ENCODE data around the gene CEP57. TPM values are rescaled to one million over a fixed set of nuclear protein-coding genes. Genes with fewer than 3 reads are reported as not detected.

The CEP57 gene
- total RNA-seq, 1 experiment from 2014 or later: 58.0 TPM

- H3K23me2 ChIP-seq (ENCODE audit: insufficient read length, low read depth, low read length, poor library complexity, severe bottlenecking): no peaks in the 10 kb centered on the region
- H3K27me3 ChIP-seq (ENCODE audit: insufficient read depth, low read length): no peaks in the 10 kb centered on the region
- no peak overlapping the region for H2AK5ac ChIP-seq (ENCODE audit: insufficient read length, low read length)
- no peak overlapping the region for H4K91ac ChIP-seq (ENCODE audit: insufficient read length, low read depth, low read length)
- no peaks in the 10 kb centered on the region for H3K79me1 ChIP-seq (ENCODE audit: insufficient read depth, low read depth, low read length, poor library complexity, severe bottlenecking)
- H3K18ac ChIP-seq (ENCODE audit: insufficient read length, low read depth, low read length): no peak overlapping the region
- Mint-ChIP-seq H3K4me1 (no peaks in the 10 kb centered on the region), H3K36me3 (ENCODE audit: insufficient read depth in 1 of 3, low read depth in 3 of 3) (peaks cover 11 to 61% (median 58%) of the 10 kb centered on the region in 3 experiments; a peak in 6 of 7 replicates), H3K27me3 (ENCODE audit: low read depth) (no peaks in the 10 kb centered on the region), H3K9me3 (no peaks in the 10 kb centered on the region), H3K27ac (no peak overlapping the region), H3K4me3 (no peak overlapping the region)
- no peaks in the 10 kb centered on the region for H3K79me2 ChIP-seq (ENCODE audit: insufficient read depth, low read length)
- no peak overlapping the region for H3K23ac ChIP-seq (ENCODE audit: insufficient read length, low read depth, low read length)
- no peak overlapping the region for H2BK120ac ChIP-seq (ENCODE audit: low read depth, low read length, poor library complexity, severe bottlenecking)
- H2BK12ac ChIP-seq (ENCODE audit: insufficient read length, low read depth, low read length): no peak overlapping the region
- no peak for DNase-seq
- no peak overlapping the region for H4K8ac ChIP-seq (replicated peaks; ENCODE audit: insufficient read length, low read depth, low read length)
- H3K9me3 ChIP-seq (ENCODE audit: control insufficient read depth, low read depth, low read length): no peaks in the 10 kb centered on the region
- no peak overlapping the region for H3K9ac ChIP-seq (ENCODE audit: extremely low read depth, insufficient read length, low read length)
- H4K20me1 ChIP-seq (ENCODE audit: control insufficient read depth, insufficient read depth, insufficient read length): no peaks in the 10 kb centered on the region
- no peaks in the 10 kb centered on the region for H3K4me1 ChIP-seq (ENCODE audit: insufficient read depth, low read length)
- H3K56ac ChIP-seq (ENCODE audit: insufficient read length, low read depth, low read length): no peak overlapping the region
- H2BK5ac ChIP-seq (ENCODE audit: insufficient read length, low read length): no peak overlapping the region
- H4K5ac ChIP-seq (ENCODE audit: insufficient read length, low read depth, low read length): no peak overlapping the region
- no peak overlapping the region for H2BK15ac ChIP-seq (ENCODE audit: low read depth, low read length)
- H3K4me2 ChIP-seq (ENCODE audit: insufficient read depth, insufficient read length, low read length): no peak overlapping the region
- no peak overlapping the region for H3K27ac ChIP-seq (ENCODE audit: insufficient read length, low read depth, low read length)
- no peak overlapping the region for H3K14ac ChIP-seq (ENCODE audit: insufficient read depth, low read length)
- no CpG with 5 or more reads among the region's 2 CpGs for WGBS (ENCODE audit: extremely low coverage, insufficient read length, low lambda C conversion rate)
- no peak for TF ChIP-seq CTCF (conservative IDR thresholded peaks at IDR 0.05)
- H2AFZ ChIP-seq (ENCODE audit: low read length): no peak overlapping the region
- H3T11ph ChIP-seq (ENCODE audit: low read length): no peak overlapping the region
- H2BK20ac ChIP-seq (ENCODE audit: low read depth, low read length, poor library complexity, severe bottlenecking): no peak overlapping the region
- H3K4ac ChIP-seq (ENCODE audit: low read depth, low read length): no peak overlapping the region
Measured at GRCh38 chr11:95821640-95822039, 31.3 kb downstream of the CEP57 start.

All from H9 (cell line).